Ishikawa (cell line): ENCODE results near the gene RSPH3.

Source experiments
- TAF1 ChIP-seq: IDR thresholded peaks from 2 replicates; pipeline ENCODE4 v1.6.1; 2012; ENCODE audit warnings: low read depth, mild to moderate bottlenecking
- TF ChIP-seq, protein P1 (sequence below): IDR thresholded peaks from 2 replicates; pipeline ENCODE4 v1.6.1; 2012; ENCODE audit warnings: low read depth, mild to moderate bottlenecking

DNA sequence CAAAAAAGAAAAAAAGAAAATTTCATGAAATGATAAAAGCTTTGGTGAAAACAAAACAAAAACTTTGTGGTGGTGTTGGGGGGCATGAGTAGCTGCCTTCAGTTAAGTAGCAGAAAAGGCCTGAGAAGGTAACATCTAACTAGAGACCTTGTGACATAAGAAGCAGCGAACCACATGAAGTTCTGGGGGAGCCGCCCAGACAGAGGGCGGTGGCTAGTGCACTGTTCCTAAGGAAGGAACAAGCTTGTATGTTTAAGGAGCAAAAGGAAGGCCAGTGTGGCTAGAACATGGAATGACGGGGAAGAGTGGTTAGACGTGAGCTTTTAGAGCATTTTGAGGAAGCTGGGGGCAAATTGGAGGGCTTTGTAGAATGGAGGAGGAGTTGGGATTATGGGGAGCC lies 7.5 kb upstream of the RSPH3 start:
- TF ChIP-seq TAF1, result no peak
- TF ChIP-seq, protein P1, sequence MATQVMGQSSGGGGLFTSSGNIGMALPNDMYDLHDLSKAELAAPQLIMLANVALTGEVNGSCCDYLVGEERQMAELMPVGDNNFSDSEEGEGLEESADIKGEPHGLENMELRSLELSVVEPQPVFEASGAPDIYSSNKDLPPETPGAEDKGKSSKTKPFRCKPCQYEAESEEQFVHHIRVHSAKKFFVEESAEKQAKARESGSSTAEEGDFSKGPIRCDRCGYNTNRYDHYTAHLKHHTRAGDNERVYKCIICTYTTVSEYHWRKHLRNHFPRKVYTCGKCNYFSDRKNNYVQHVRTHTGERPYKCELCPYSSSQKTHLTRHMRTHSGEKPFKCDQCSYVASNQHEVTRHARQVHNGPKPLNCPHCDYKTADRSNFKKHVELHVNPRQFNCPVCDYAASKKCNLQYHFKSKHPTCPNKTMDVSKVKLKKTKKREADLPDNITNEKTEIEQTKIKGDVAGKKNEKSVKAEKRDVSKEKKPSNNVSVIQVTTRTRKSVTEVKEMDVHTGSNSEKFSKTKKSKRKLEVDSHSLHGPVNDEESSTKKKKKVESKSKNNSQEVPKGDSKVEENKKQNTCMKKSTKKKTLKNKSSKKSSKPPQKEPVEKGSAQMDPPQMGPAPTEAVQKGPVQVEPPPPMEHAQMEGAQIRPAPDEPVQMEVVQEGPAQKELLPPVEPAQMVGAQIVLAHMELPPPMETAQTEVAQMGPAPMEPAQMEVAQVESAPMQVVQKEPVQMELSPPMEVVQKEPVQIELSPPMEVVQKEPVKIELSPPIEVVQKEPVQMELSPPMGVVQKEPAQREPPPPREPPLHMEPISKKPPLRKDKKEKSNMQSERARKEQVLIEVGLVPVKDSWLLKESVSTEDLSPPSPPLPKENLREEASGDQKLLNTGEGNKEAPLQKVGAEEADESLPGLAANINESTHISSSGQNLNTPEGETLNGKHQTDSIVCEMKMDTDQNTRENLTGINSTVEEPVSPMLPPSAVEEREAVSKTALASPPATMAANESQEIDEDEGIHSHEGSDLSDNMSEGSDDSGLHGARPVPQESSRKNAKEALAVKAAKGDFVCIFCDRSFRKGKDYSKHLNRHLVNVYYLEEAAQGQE, result no peak
